Measurements from ENCODE around the gene GNB1L. TPM values are rescaled to one million over a fixed set of nuclear protein-coding genes. Genes with fewer than 3 reads are reported as not detected.

The GNB1L gene, protein sequence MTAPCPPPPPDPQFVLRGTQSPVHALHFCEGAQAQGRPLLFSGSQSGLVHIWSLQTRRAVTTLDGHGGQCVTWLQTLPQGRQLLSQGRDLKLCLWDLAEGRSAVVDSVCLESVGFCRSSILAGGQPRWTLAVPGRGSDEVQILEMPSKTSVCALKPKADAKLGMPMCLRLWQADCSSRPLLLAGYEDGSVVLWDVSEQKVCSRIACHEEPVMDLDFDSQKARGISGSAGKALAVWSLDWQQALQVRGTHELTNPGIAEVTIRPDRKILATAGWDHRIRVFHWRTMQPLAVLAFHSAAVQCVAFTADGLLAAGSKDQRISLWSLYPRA
- total RNA-seq = 2.9 TPM

GRCh38 chr22:19854778-19855503, at the start of gene GNB1L, which contains the start of gene RTL10:
GNB1L (minus strand) TSS chr22:19854874; CDS start chr22:19821355, 33,519 bp downstream.
RTL10 (minus strand) TSS chr22:19854874; CDS start chr22:19852261, 2,613 bp downstream.
- FAIRE-seq (no peak), DNase-seq (ENCODE audit: low spot score in 2 of 2) (peak; percentile 95 to 98)

- FAIRE-seq (no peak), DNase-seq (ENCODE audit: low spot score in 2 of 2) (no peak)
These were observed 49.6 kb upstream of the GNB1L start for GRCh38 chr22:19904174-19904856.

- DNase-seq (ENCODE audit: low spot score in 2 of 2) (no peak), FAIRE-seq (no peak)
These were observed 48.8 kb upstream of the GNB1L start for GRCh38 chr22:19903513-19903912.

GRCh38 chr22:19903031-19903430, 48.4 kb upstream of the GNB1L start:
- no peak for DNase-seq (ENCODE audit: low spot score in 2 of 2)
- FAIRE-seq = no peak

- FAIRE-seq (no peak), DNase-seq (ENCODE audit: low spot score in 2 of 2) (no peak)
These were observed 47.6 kb upstream of the GNB1L start for GRCh38 chr22:19902245-19902715.

- no peak for DNase-seq (ENCODE audit: low spot score in 2 of 2)
- FAIRE-seq = no peak
These were observed 47.0 kb upstream of the GNB1L start for GRCh38 chr22:19901577-19902244.

GRCh38 chr22:19900707-19901436, 46.2 kb upstream of the GNB1L start:
- FAIRE-seq = no peak
- DNase-seq (ENCODE audit: low spot score in 2 of 2) = no peak

- DNase-seq (ENCODE audit: low spot score in 2 of 2) (no peak), FAIRE-seq (no peak)
These were observed 44.3 kb upstream of the GNB1L start for GRCh38 chr22:19898831-19899567.

DNA sequence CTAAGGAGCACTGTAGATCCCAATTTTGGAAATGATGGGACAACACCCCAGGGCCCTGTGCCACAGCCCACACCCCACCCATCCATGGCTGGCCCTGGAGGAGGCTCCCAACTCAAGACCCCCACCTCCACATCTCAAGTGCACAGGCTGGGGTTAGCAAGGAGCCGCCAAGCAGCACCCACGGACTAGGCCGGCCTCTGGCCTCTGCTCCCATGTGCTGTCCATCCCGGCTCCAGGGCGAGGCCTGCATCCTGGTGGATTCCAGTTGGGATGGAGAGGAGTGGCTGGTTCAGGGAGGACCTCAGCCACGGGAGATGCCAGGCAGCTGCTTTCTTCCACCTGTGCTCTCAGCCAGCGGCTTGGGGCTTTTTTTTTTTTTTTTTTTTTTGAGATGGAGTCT, 43.5 kb upstream of the GNB1L start:
- FAIRE-seq (no peak), DNase-seq (ENCODE audit: low spot score in 2 of 2) (no peak)

DNA sequence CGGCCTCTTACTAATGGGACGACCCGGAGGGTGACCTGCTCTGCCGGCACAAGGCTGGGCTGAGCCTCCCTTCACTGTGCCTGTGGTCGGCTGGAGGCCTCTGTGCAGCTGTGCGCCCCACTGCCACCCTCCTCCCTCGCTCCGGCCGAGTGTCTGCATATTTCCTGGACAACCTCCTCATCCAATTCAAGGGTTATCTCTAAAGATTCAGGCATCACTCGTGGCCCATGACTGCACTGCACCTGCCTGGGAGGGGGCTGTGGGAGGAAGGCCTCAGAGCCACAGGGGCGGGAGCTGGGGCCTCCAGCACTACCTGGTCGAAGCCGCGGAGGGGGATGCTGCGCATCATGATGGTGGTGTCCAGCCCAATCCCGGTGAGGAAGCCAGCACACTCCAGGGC, 43.1 kb upstream of the GNB1L start:
- FAIRE-seq (no peak), DNase-seq (ENCODE audit: low spot score in 2 of 2) (no peak)

DNA sequence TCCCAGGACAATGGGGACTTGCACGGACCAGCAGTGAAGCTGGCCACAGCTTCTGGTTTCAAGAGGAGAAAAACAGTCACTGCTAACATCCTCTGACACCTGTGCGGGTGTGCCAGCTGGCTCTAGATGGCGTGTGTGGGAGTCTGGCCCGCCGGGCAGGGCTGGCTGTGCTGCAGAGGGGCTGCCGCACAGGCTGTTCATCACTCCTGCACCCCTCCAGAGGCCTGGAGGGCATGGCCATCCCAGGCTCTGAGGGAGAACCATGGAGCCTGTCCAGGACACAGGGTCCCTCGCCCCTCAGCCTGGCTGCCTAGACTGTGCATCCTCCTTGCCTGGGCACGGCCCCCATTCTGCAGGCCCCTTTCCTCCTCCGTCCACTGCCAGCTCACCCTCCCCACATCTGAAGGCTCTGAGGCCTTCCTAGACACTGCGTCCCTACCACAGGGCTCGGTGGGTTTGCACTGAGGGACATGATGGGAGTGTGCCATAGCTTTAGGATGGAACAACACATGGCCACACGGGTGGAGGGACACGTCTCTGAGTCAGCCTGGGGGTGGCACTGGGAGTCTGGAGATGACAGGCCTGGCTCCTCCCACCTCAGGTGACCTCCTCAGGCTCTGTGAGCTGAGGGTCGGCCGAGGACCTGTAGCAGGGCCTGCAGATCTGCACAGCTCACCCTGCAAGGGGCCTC, 42.1 kb upstream of the GNB1L start:
- DNase-seq (ENCODE audit: low spot score in 2 of 2) = peak in 1 of 2 donors; percentile 51
- no peak for FAIRE-seq

GRCh38 chr22:19895160-19895849, 40.6 kb upstream of the GNB1L start:
- DNase-seq (ENCODE audit: low spot score in 2 of 2) (no peak), FAIRE-seq (no peak)

DNA sequence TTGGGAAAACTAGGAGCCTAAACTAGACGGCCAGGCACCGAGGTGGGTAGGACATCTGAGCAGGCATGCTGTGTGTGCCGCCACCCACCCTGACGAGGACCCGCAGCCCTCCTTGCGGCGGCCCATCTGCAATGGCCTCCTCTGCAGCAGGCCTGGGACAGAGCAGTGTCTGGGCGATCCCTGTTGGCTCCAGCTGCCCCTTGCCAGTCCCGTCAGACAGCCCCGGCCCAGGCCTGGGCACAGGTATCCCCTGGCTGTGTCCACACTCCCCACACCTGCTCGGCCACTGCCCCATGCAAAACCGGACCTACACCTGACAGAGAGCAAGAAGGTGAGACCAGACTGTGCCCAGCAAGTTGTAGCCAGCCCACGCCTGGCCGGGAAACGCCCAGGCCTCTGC, 38.7 kb upstream of the GNB1L start:
- DNase-seq (ENCODE audit: low spot score in 2 of 2) (no peak), FAIRE-seq (no peak)

DNA sequence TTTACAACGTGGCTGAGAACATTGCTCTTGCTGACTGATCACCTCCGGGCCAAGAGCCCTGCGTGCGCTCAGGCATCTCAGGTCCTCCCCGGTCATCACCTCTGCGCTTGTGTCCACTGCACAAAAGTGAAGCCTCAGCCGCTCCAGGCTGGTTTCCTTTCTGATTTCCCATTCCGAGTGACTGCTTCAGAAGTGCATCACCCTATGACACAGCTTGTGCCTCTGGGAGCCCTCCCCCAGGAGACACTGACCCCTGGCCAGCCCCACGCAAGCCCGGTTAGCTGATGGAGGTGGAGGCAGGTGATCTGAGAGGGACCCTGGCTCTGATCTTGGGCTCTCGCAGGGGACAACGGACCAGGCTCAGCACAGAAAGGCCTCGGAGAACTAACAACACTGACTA, 38.3 kb upstream of the GNB1L start:
- no peak for DNase-seq (ENCODE audit: low spot score in 2 of 2)
- FAIRE-seq = no peak

- no peak for DNase-seq (ENCODE audit: low spot score in 2 of 2)
- no peak for FAIRE-seq
These were observed 37.7 kb upstream of the GNB1L start for GRCh38 chr22:19892257-19892879.

DNA sequence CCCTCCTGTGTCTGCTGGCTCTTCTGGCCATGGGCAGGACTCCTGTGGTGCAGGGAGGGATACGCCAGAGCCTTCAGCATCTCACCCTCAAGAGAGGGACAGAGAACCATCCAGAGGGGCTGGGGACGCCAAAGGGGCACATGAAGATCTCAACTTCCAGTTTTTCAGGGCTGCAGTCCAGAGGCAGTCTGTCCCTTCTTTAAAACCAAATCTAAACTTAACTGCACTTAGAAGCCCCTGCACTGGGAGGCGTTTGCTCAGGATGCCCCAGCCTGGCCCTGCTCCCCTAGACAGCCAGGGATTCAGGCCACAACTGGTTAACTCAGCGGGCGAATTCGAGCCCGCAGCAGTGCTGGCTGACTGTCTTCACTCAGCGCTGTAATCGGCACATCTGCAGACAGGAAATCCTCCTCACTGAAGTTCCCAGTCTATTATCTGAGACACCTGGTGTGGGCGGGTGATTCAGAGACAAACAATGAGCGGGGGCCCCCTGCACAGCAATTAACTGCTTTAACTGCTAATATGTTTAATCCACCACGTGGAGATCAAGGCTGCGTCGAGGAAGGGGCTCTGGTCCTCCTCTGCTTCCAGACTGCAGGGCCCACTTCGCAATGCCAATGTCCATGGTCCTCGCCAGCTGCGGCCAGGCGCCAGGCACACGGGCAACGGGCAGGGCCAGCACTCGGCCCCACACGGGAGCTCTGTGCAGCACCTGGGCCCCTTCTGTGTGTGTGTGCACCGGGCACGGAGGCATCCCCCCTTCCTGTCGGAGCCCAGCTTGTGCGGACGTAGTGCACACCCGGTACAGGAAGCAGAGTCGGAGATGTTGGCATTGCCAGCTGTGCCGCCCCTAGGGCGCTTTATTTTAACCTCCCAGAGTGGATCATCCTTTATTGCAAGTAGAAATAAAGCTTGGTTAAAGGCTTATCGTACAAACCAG, 36.9 kb upstream of the GNB1L start:
- FAIRE-seq = no peak

More for the DNA sequence above, 36.9 kb upstream of the GNB1L start:
- DNase-seq (ENCODE audit: low spot score in 2 of 2) = peak in 1 of 2 donors; percentile 57

Data from frontal cortex (tissue), 4 donors.